B cell (primary cell): ENCODE results near the gene NHS.

ENCODE experiments used
- CTCF ChIP-seq: fragments of 200-600 bp; IDR thresholded peaks from one replicate; pipeline ENCODE4 v1.8.0; 2022; ENCODE audit warnings: antibody characterized with exemption, mild to moderate bottlenecking
- EZH2 ChIP-seq: IDR thresholded peaks from 2 replicates; pipeline ENCODE4 v1.6.1; 2012; ENCODE audit warnings: borderline replicate concordance, low read depth, mild to moderate bottlenecking, moderate library complexity, low read length; ENCODE audit not compliant: insufficient read depth, poor library complexity, severe bottlenecking

DNA sequence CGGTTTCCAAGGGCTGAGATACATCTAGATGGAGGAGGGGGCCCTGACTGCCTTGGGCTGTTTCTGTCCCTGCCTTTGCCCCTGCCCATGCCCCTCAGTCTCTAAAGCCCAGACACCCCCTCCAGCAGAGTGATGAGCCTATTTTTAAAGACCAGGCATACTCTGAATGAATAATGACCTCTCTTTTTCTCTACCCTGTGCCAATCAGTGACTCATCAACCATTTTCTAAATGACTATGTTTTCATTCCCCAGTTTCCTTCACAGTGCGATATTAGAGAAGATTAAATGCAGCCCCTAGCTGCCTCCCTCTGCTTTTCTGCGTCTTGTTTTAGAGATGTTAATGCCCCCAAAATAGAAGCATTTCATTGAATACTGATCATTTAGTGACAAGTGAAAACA is 15.5 kb upstream of the NHS start:
- no peak for TF ChIP-seq CTCF
- no peak for TF ChIP-seq EZH2
